Vagina (tissue), 2 donors: Measurements from ENCODE around the gene CNFN.

Experiments
- CTCF ChIP-seq, 3 experiments: fragments of 450-650 bp in 2 of 3; fragments of 200-600 bp in 1 of 3; sonication (generic) in 1 of 3; IDR thresholded peaks; one replicate each; pipeline ENCODE4 v1.5.1; 2017 to 2019; ENCODE audit warnings: antibody characterized with exemption in 3 of 3, mild to moderate bottlenecking in 2 of 3, moderate library complexity in 2 of 3
- POLR2A ChIP-seq, 2 donors: fragments of 450-650 bp; IDR thresholded peaks; one replicate each; pipeline ENCODE4 v1.6.1; 2017; ENCODE audit warnings: antibody characterized with exemption in 2 of 2, mild to moderate bottlenecking in 2 of 2, moderate library complexity in 2 of 2
- POLR2AphosphoS5 ChIP-seq, 2 donors: sonication (generic); formaldehyde crosslinking; IDR thresholded peaks; one replicate each; pipeline ENCODE4 v1.9.0; 2017; ENCODE audit warnings: antibody characterized with exemption in 2 of 2, mild to moderate bottlenecking in 2 of 2, low read depth in 1 of 2; ENCODE audit not compliant: insufficient read depth in 1 of 2

GRCh38 chr19:42433503-42434260 is 43.6 kb upstream of the CNFN start:
- TF ChIP-seq CTCF (IDR thresholded peaks at IDR 0.05) (peak in 2 of 3 experiments; percentile 21 to 24), POLR2A (IDR thresholded peaks at IDR 0.05) (no peak), POLR2AphosphoS5 (IDR thresholded peaks at IDR 0.05; ENCODE audit: insufficient read depth in 1 of 2, low read depth in 1 of 2) (peak; percentile 70 to 75)
